ENCODE measurements around the gene LRRC51.

GRCh38 chr11:72045849-72046248, 34.8 kb upstream of the LRRC51 start:
- TF ChIP-seq CEBPB (IDR thresholded peaks at IDR 0.05; ENCODE audit: low read depth, low read length) (no peak), GABPA (IDR thresholded peaks at IDR 0.05; ENCODE audit: borderline replicate concordance, insufficient read depth, low read length) (no peak), POLR2AphosphoS5 (IDR thresholded peaks at IDR 0.05; ENCODE audit: low read depth, low read length) (no peak), POLR2A (IDR thresholded peaks at IDR 0.05; ENCODE audit: control extremely low read depth in 1 of 2, low read depth in 2 of 2, low read length in 2 of 2) (no peak), EP300 (IDR thresholded peaks at IDR 0.05; ENCODE audit: borderline replicate concordance in 1 of 2, low read depth in 2 of 2, low read length in 2 of 2) (no peak), EGR1 (IDR thresholded peaks at IDR 0.05; ENCODE audit: borderline replicate concordance, low read depth, low read length) (no peak), EZH2 (IDR thresholded peaks at IDR 0.05; ENCODE audit: low read depth, low read length, severe bottlenecking) (no peak), RAD21 (IDR thresholded peaks at IDR 0.05 in 1 of 2, conservative IDR thresholded peaks at IDR 0.05 in 1 of 2; ENCODE audit: low read depth in 2 of 2, low read length in 2 of 2) (no peak), ZNF274 (IDR thresholded peaks at IDR 0.05; ENCODE audit: borderline replicate concordance, extremely low read depth, low read length) (no peak), CREB1 (IDR thresholded peaks at IDR 0.05) (no peak), GTF2F1 (IDR thresholded peaks at IDR 0.05; ENCODE audit: borderline replicate concordance, low read depth, low read length) (no peak)
- TF ChIP-seq, protein P1, sequence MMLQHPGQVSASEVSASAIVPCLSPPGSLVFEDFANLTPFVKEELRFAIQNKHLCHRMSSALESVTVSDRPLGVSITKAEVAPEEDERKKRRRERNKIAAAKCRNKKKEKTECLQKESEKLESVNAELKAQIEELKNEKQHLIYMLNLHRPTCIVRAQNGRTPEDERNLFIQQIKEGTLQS (IDR thresholded peaks at IDR 0.05; ENCODE audit: insufficient read depth, low read depth, low read length), result no peak
- TF ChIP-seq, protein P2, sequence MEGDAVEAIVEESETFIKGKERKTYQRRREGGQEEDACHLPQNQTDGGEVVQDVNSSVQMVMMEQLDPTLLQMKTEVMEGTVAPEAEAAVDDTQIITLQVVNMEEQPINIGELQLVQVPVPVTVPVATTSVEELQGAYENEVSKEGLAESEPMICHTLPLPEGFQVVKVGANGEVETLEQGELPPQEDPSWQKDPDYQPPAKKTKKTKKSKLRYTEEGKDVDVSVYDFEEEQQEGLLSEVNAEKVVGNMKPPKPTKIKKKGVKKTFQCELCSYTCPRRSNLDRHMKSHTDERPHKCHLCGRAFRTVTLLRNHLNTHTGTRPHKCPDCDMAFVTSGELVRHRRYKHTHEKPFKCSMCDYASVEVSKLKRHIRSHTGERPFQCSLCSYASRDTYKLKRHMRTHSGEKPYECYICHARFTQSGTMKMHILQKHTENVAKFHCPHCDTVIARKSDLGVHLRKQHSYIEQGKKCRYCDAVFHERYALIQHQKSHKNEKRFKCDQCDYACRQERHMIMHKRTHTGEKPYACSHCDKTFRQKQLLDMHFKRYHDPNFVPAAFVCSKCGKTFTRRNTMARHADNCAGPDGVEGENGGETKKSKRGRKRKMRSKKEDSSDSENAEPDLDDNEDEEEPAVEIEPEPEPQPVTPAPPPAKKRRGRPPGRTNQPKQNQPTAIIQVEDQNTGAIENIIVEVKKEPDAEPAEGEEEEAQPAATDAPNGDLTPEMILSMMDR (IDR thresholded peaks at IDR 0.05; ENCODE audit: control extremely low read depth in 1 of 3, insufficient read depth in 1 of 3, low read depth in 1 of 3, low read length in 3 of 3), result no peak
- TF ChIP-seq, protein P3, sequence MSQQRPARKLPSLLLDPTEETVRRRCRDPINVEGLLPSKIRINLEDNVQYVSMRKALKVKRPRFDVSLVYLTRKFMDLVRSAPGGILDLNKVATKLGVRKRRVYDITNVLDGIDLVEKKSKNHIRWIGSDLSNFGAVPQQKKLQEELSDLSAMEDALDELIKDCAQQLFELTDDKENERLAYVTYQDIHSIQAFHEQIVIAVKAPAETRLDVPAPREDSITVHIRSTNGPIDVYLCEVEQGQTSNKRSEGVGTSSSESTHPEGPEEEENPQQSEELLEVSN (IDR thresholded peaks at IDR 0.05), result peak; percentile 52; the same call in 1 of the 2 replicates
